Activated CD4-positive, alpha-beta T cell treated with anti-CD3 and anti-CD28 coated beads, Interleukin-2, amount 50 U/mL, for 16 hours (primary cell): ENCODE measurements around the gene CCIN.
"Not testable (repeated sequence)": the region's sequence is repeated elsewhere in the genome, so short reads cannot be mapped to it uniquely, and the experiment has no call there.

Experiments
- DNase-seq: peaks from one replicate; pipeline ENCODE4 v3.0.0-alpha.2; 2020

The CCIN gene

DNA sequence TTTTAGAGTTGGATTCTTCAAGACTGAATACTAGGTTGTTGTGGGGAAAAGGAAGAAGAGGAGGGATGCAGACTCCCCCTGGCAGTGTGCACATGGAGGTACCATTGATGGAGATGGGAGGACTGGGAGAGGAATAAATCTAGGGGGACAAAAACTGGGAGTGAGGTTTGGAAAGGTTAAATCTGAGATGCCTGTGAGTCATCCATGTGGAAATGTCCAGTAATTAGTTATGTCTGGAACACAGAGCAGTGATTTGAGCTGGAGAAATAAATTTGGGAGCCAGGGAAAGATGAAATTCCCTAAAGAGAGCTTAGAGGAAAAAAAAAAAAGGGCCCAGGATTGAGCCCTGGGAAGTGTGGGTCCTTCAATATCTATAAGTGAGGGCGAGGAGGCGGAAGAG is 8.0 kb upstream of the CCIN start:
- no peak for DNase-seq

DNA sequence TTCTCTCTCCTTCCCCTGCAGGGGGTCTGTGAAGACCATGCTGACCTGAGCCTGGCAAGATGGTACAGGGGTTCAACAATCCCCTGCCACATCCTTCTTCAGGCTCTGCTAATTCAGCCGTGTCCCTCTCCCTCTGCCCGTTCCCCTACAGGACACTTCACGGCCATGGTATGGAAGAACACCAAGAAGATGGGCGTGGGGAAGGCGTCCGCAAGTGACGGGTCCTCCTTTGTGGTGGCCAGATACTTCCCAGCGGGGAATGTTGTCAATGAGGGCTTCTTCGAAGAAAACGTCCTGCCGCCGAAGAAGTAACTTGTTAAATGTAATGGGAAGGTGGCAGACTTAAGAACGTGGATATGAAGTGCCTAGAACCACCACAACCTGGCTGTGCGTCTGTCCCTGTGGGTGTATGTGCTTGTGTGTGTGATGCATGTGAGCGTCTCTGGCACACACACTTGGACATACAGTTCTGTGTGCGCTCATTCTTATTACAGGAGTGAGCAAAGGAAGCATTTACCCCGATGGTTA is 6.9 kb upstream of the CCIN start:
- no peak for DNase-seq

- DNase-seq: no peak
Measured at GRCh38 chr9:36163049-36163785, 6.0 kb upstream of the CCIN start.

DNA sequence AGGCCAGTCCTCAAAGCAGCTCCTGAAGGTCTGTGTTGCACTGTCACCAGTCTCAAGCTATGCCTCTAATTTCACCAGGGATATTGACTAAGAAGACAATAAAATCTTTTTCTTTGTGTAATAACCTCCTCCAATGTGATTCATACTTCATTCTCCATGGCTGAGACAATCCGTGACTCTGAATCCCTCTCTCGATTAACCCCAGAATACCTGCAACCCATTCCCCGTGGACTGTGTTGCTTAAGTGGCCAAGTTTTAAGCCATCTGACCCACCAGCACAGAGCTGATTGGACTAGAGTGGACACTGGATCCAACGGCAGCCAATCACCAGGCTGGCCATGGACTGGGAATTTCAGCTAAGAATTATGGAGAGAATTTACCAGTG is 5.4 kb upstream of the CCIN start:
- no peak for DNase-seq

GRCh38 chr9:36164372-36164771 is 4.8 kb upstream of the CCIN start:
- DNase-seq: no peak

DNA sequence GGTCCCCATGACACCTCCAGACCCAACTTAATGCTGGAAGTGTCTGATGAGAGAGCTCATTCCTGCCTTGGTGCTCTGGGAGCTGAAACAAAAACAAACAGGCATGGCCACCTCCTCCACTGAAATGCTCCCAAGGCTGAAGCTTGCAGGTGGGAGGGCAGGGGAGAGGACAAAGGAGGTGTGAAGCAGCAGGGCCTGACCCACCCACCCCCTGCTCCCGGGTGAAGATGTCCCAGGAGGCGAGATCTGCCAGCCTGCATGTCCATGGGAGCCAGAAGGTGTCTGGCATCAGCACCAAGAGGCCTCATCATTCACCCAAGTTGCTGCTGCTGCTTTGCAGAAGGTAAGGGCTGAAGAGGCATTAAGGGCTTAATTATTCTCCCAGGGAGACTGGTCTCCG is 4.2 kb upstream of the CCIN start:
- DNase-seq: no peak

GRCh38 chr9:36165826-36166167 is 3.4 kb upstream of the CCIN start:
- DNase-seq: no peak

DNA sequence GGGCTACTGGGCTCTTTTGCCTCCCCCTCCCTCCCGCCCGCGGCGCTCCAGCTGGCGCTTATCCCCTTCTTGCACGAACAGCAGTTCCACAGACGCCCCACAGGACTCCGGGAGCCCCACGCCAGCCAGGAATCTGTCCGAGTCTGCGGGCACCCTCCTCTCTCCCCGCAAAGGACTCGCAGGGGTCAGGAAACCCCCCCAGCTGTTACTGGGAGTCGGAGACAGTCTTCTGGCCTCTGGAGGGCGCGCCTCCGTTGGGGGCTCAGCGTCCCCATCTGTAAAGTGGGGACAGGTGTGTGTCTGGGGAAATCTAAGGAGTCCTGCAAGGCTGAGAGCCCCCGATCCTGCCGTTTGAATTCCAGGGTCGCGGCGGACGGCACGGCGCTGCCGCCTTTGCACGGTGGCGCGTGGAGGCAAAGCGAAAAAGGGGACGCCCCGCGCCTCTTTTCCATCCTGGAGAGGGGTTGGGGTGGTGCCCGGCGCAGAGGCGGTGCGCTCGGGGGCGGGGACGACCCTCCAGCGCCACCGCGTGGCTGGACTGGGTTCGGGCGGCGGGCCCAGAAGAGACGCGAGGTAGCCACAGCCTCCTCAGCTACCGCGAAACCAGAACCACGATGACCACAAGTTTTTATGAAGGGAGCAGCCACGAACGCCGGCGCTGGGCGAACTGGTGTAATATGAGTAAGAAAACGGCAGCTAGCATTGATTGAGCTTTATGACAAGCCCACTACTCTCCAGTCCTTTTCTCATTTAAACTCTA is 2.8 kb upstream of the CCIN start:
- DNase-seq: peak; percentile 86

GRCh38 chr9:36169708-36170107 is 520 bp downstream of the CCIN start:
- no peak for DNase-seq

DNA sequence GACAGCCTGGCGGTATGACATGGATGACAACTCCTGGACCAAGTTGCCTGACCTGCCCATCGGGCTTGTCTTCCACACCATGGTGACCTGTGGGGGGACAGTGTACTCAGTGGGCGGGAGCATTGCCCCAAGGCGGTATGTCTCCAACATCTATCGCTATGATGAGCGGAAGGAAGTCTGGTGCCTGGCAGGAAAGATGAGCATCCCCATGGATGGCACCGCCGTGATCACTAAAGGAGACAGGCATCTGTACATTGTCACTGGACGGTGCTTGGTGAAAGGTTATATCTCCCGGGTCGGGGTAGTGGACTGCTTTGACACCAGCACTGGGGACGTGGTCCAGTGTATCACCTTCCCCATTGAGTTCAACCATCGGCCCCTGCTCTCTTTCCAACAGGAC is 1.3 kb downstream of the CCIN start:
- DNase-seq: no peak

GRCh38 chr9:36173861-36174260 is 4.7 kb downstream of the CCIN start:
- DNase-seq: no peak

GRCh38 chr9:36174271-36174670 is 5.1 kb downstream of the CCIN start:
- DNase-seq: no peak

DNA sequence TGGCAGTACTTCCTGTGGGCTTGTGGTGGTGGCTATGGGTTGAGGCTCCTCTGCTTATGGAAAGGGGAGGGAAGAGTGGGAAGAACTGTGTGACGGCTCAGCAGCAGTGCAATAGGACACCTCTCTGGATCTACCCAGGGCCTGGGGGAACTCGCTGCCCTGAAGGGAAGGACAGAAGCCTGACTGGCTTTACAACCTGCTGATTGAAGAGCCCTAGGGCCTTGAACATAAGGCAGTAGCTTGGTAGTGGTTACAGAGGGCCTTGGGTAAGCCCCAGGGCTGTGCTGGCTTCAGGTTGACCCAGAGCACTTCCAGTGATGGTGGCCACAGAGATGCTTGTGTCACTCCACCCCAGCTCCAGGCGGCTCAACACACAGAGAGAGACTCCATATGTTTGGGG is 5.5 kb downstream of the CCIN start:
- no peak for DNase-seq

- not testable (repeated sequence) for DNase-seq
Measured at GRCh38 chr9:36175209-36175608, 6.0 kb downstream of the CCIN start.

DNA sequence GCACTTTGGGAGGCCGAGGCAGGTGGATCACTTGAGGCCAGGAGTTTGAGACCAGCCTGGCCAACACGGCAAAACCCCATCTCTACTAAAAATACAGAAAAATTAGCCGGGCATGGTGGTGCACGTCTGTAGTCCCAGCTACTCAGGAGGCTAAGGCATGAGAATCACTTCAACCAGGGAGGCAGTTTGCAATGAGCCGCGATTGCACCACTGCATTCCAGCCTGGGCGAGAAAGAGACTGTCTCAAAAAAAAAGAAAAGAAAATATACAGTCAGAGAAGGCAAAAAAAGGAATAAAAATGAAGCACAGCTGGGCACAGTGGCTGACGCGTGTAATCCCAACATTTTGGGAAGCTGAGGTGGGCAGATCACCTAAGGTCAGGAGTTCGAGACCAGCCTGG is 7.3 kb downstream of the CCIN start:
- DNase-seq: not testable (repeated sequence)

DNA sequence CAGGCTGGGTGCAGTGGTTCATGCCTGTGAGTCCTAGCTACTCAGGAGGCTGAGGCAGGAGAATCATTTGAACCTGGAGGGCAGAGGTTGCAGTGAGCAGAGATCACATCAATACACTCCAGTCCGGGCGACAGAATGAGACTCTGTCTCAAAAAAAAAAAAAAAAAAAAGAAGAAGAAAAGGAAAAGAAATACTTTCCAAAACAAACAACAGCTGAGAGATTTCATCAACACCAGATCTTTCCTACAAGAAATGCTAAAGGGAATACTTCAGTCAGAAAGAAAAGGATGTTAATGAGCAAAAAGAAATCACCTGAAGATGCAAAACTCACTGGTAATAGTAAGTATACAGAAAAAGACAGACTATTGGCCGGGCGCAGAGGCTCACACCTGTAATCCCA is 8.4 kb downstream of the CCIN start:
- no peak for DNase-seq

GRCh38 chr9:36180243-36180642 is 11.1 kb downstream of the CCIN start:
- DNase-seq: not testable (repeated sequence)

GRCh38 chr9:36187414-36187813 is 18.2 kb downstream of the CCIN start:
- DNase-seq: no peak

DNA sequence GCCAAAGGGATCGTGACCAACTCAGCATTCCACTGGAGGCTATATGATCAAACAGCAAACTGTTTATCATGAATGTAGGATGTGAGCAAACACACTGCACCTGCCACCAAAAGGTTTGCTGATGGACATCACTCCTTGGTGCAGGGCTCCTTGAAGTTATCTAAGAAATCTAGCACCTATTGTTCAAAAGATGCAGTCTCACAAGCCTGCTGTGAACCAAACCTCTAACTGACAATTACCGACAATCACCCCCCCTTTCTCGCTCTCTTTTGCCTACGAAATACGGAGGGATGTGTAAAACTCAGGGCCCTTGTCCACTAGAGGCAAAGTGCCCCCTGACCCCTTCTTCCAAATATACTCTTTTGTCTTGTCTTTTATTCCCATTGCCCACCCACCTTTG is 19.0 kb downstream of the CCIN start:
- DNase-seq: no peak

DNA sequence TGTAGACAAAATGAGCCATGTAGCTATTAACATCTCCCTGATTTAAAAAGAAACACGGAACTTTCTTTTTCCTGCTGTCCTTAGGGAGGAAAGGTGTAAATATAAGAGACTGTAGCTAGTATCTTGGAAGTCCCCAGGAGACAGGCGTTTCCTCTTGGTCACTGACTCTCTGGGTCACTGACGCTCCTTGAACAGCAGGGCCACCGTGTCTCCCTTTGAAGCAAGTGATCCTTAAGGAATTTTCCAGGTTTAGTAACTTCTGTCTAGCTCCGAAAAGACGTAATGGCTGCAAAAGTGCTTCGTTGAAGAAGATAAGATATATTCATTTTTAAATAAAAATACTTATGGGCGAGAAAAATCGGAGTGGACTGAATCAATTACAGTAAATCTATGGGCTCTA is 20.8 kb downstream of the CCIN start:
- no peak for DNase-seq

DNA sequence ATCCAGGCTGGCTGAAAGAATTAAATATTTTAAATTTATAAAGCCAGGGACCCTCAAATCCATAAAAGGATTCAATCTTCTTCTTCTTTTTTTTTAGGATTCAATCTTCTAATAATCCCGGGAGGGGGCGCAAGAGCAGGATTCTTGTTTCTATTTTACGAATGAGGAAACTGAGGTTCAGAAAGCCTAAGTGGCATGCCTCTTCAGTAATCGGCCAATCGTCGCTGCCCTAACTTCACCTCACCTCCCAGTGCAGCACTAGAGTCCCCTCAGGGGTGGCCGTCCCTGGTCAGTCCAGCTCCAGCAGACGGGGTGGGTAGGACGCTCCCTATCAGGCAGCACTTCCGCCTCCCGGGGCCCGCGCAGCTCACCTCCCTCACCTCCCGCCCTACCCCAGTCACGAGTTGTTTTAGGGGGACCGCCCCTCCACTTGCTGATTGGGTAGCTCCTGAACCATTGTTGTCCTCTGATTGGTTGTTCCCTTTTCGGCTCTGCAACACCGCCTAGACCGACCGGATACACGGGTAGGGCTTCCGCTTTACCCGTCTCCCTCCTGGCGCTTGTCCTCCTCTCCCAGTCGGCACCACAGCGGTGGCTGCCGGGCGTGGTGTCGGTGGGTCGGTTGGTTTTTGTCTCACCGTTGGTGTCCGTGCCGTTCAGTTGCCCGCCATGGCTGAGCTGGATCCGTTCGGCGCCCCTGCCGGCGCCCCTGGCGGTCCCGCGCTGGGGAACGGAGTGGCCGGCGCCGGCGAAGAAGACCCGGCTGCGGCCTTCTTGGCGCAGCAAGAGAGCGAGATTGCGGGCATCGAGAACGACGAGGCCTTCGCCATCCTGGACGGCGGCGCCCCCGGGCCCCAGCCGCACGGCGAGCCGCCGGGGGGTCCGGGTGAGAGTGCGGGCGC is 21.5 kb downstream of the CCIN start, which contains the start of gene CLTA:
Gene CLTA (plus strand): TSS at position 534 of the 902 bp plus-strand sequence. CDS start 136 bp downstream, at position 670.
- peak; percentile 99 for DNase-seq

DNA sequence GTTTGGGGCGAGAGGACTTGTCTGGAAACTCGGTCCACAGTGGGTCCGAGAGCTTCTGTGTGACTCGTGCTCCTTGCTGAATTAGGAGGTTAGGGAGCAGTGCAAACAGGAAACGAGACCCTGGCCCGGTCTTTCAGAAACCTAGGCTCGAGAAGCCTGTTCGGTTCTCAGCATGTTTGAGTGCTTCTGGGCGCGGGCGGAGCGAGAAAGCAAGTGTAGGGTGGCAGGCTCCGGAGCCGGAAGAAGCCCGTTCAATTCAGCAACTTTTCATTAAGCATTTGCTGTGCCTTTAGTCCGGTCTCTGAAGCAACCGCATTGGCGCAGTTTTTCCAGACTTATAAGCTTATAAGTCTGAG is 22.1 kb downstream of the CCIN start:
- DNase-seq: peak; percentile 48

DNA sequence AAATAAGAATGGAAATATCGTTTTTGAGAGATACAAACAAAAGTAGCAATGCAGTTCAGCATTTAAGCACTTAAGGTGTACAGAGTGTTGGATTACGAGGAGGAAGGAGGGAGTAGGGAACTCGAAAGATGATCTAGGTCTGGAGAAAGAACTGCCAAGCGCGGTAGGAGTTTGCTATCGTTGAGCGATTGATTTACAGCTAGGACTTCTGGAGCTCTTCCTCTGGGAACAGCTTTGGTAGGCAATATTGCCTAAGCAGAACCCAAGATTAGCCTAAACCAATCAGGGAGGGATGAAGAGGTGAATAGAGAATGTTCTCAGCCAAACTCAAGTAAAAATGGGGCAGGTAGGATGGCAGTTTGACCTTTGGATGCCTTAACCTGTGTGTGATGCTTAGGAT is 22.5 kb downstream of the CCIN start:
- no peak for DNase-seq
